CD4-positive, alpha-beta T cell treated with Interleukin-10 for 1 hour (primary cell): ENCODE measurements around the gene BLTP2.

ENCODE experiments used
- DNase-seq: peaks from one replicate; pipeline ENCODE4 v3.0.0-alpha.2; 2020

Gene BLTP2

GRCh38 chr17:28598389-28598788 is 46.6 kb downstream of the BLTP2 start:
- DNase-seq = no peak

DNA sequence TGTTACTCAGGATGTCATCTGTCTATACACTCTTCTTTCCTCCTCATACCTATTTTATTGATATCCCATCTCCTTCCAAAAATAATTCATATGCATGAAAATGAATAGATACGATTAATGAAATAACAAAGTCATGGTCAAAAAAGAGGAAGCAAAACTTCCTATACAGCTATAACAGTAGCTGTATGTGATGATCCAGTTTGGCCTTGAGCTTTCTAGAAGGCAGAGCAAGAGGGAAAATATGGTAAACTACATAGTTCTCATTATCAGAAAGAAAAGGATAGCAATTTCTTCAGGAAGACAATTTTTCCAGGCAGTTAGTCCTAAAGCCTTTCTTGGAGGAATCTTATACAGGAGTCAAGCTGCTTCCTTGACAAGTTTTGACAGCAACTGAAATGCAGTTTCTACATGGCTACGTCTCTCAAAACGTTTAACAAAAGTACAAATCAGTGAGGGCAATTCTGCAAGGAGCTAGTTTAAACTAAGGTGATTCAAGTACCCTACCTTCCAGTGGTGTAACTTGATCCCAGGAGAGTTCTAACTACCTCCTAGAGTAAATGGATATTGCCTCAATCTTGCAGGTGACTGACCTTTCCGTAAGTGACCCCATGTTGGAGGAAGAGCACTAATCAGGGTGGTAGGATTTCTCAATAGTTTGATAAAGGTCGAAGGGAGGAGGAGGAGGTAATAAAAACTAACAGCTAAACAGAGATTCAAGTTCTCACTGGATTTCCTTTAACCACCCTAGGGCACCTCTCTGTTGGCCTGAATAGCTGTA is 47.2 kb downstream of the BLTP2 start:
- DNase-seq = no peak
